Neuronal stem cell (in vitro differentiated cells): ENCODE data around the gene ACKR3.

Experiments used
- DNase-seq: peaks from one replicate; pipeline ENCODE4 v3.0.0-alpha.2; 2013; ENCODE audit warnings: low spot score
- H2AFZ ChIP-seq: one replicate; pipeline ENCODE4 v1.6.1; 2013; ENCODE audit warnings: mild to moderate bottlenecking, low read length, inconsistent platforms
- H2AK5ac ChIP-seq: 2 replicates; pipeline ENCODE4 v1.6.1; 2013; ENCODE audit warnings: low read depth, mild to moderate bottlenecking, inconsistent platforms, low read length, moderate library complexity, mixed read lengths
- H2BK120ac ChIP-seq: 2 replicates; pipeline ENCODE4 v1.6.1; 2013; ENCODE audit warnings: low read depth, mild to moderate bottlenecking, inconsistent platforms, low read length, moderate library complexity, mixed read lengths
- H2BK12ac ChIP-seq: one replicate; pipeline ENCODE4 v1.6.1; 2013; ENCODE audit warnings: low read length, inconsistent platforms
- H2BK15ac ChIP-seq: 2 replicates; pipeline ENCODE4 v1.6.1; 2013; ENCODE audit warnings: mild to moderate bottlenecking, low read length, inconsistent platforms, mixed read lengths
- H2BK5ac ChIP-seq: one replicate; pipeline ENCODE4 v1.6.1; 2013; ENCODE audit warnings: inconsistent platforms, mild to moderate bottlenecking, low read length, moderate library complexity
- H3K14ac ChIP-seq: one replicate; pipeline ENCODE4 v1.6.1; 2013; ENCODE audit warnings: low read length, inconsistent platforms
- H3K18ac ChIP-seq: 2 replicates; pipeline ENCODE4 v1.6.1; 2013; ENCODE audit warnings: low read length, inconsistent platforms
- H3K23ac ChIP-seq: 2 replicates; pipeline ENCODE4 v1.6.1; 2013; ENCODE audit warnings: low read depth, mild to moderate bottlenecking, mixed read lengths, low read length, inconsistent platforms; ENCODE audit not compliant: poor library complexity
- H3K27ac ChIP-seq: replicated peaks from 3 replicates; pipeline ENCODE4 v1.5.1; 2013; ENCODE audit warnings: low read length, inconsistent platforms
- H3K27me3 ChIP-seq, 3 experiments: 2 replicates each; pipeline ENCODE4 v1.6.1; 2013; ENCODE audit warnings: low read length in 3 of 3, mild to moderate bottlenecking in 2 of 3, inconsistent platforms in 1 of 3, low read depth in 1 of 3, mixed read lengths in 1 of 3, moderate library complexity in 1 of 3; ENCODE audit not compliant: control insufficient read depth in 3 of 3, insufficient read depth in 3 of 3
- H3K36me3 ChIP-seq, 2 donors: replicated peaks in 1 of 2; 2 replicates each; pipeline ENCODE4 v1.6.1; 2013; ENCODE audit warnings: low read length in 2 of 2; ENCODE audit not compliant: control insufficient read depth in 2 of 2, insufficient read depth in 2 of 2
- H3K4ac ChIP-seq: 2 replicates; pipeline ENCODE4 v1.6.1; 2013; ENCODE audit warnings: inconsistent platforms, mild to moderate bottlenecking, low read length, moderate library complexity
- H3K4me1 ChIP-seq, 2 donors: 1 replicate in 1 of 2; 2 replicates in 1 of 2; pipeline ENCODE4 v1.6.1; 2013; ENCODE audit warnings: low read length in 2 of 2, low read depth in 1 of 2; ENCODE audit not compliant: control insufficient read depth in 2 of 2, insufficient read depth in 1 of 2
- H3K4me2 ChIP-seq: one replicate; pipeline ENCODE4 v1.6.1; 2013; ENCODE audit warnings: mild to moderate bottlenecking, low read length, inconsistent platforms; ENCODE audit not compliant: insufficient read depth, poor library complexity, severe bottlenecking
- H3K4me3 ChIP-seq, 2 donors: 2 replicates each; pipeline ENCODE4 v1.5.1; 2013; ENCODE audit warnings: low read length in 2 of 2, mild to moderate bottlenecking in 2 of 2, inconsistent platforms in 1 of 2, moderate library complexity in 1 of 2
- H3K79me1 ChIP-seq: one replicate; pipeline ENCODE4 v1.6.1; 2013; ENCODE audit warnings: low read depth, mild to moderate bottlenecking, inconsistent platforms, low read length, moderate library complexity
- H3K9ac ChIP-seq: one replicate; pipeline ENCODE4 v1.6.1; 2013; ENCODE audit warnings: mild to moderate bottlenecking, low read depth, low read length, inconsistent platforms; ENCODE audit not compliant: poor library complexity
- H3K9me3 ChIP-seq, 2 donors: replicated peaks in 1 of 2; 2 replicates each; pipeline versions ENCODE3 to v1.6.1; 2013; ENCODE audit warnings: low read length in 2 of 2, mild to moderate bottlenecking in 2 of 2, inconsistent platforms in 1 of 2, low read depth in 1 of 2, mixed read lengths in 1 of 2, moderate library complexity in 1 of 2; ENCODE audit not compliant: control insufficient read depth in 2 of 2, insufficient read depth in 1 of 2
- H4K8ac ChIP-seq: one replicate; pipeline ENCODE4 v1.6.1; 2013; ENCODE audit warnings: low read depth, mild to moderate bottlenecking, inconsistent platforms, low read length, moderate library complexity
- H4K91ac ChIP-seq: one replicate; pipeline ENCODE4 v1.6.1; 2013; ENCODE audit warnings: low read length, low read depth, mild to moderate bottlenecking, inconsistent platforms; ENCODE audit not compliant: poor library complexity
- WGBS, 2 donors: extraction: QIAGEN DNeasy Blood & Tissue Kit; methylation state at CpG; one replicate each; pipeline ENCODE4 v1.1.7; 2013; ENCODE audit warnings: missing lambda C conversion rate in 2 of 2, mixed read lengths in 1 of 2; ENCODE audit not compliant: insufficient read length in 2 of 2, insufficient replicate concordance in 1 of 2; ENCODE audit errors: extremely low coverage in 2 of 2; 5-methylcytosine and 5-hydroxymethylcytosine counted together

The ACKR3 gene

DNA sequence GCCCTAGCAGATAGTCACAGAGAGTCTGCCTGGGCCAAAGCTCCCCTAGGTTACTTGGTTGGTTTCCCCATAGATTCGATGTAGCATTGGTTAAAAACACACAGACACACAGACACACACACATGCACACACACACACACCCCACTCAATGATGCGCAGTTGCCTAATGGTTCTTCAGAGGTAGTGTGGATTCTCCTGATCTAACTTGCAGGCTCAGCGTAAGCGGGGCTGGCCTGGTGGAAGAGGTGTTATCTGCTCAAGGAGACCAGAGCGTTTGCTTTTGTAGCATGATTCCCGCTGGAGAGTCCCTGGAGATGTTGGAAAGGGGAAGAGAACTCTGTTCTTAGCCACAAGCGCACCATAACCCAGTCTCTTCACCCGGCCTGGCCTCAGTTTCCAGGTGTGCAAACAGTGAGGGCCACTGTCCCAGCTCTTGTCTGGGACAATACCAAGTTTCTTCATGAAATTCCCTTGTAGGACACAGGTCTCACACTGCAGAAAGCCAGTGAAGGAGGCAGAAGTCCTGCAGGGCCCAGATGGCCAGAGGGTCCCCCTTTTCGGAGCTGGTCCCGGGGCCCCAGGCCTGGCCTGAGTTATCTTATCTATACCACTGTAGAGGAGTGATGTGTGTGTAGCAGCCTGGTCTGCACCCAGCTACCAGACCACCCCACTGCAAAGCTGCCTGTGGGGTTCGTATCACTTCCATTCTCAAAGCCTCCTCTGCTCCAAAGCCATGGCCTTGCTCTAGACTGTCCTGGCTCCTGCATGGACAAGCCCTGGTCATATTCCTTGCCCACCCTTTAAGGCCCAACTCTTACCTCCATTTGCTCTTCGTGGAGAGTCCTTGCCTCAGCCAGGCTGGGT is 3.7 kb downstream of the ACKR3 start:
- no peak overlapping the region for H2BK12ac ChIP-seq
- no peak overlapping the region for H4K8ac ChIP-seq
- H2BK15ac ChIP-seq = no peak overlapping the region
- peak overlapping the region; percentile 4 for H2BK5ac ChIP-seq
- peaks cover 0 to 5% (median 0%) of the 10 kb centered on the region in 3 experiments for H3K27me3 ChIP-seq
- H3K9me3 ChIP-seq = peaks cover 0 to 26% of the 10 kb centered on the region in 2 donors
- no peak overlapping the region for H2AFZ ChIP-seq
- WGBS, 2 donors = no CpG with 5 or more reads among the region's 12 CpGs
- H2AK5ac ChIP-seq = peak overlapping the region; percentile 0
- H4K91ac ChIP-seq = no peak overlapping the region
- no peak overlapping the region for H2BK120ac ChIP-seq
- H3K4me1 ChIP-seq = peaks cover 41 to 45% of the 10 kb centered on the region in 2 donors
- H3K18ac ChIP-seq = no peak overlapping the region
- no peak overlapping the region for H3K4me2 ChIP-seq
- H3K9ac ChIP-seq = no peak overlapping the region
- no peak for DNase-seq
- H3K4me3 ChIP-seq = peak overlapping the region in 1 of 2 donors; percentile 62
- H3K14ac ChIP-seq = no peak overlapping the region
- no peak overlapping the region for H3K4ac ChIP-seq
- H3K27ac ChIP-seq = no peak overlapping the region
- no peak overlapping the region for H3K23ac ChIP-seq
- peaks cover 0 to 64% of the 10 kb centered on the region in 2 donors for H3K36me3 ChIP-seq
- H3K79me1 ChIP-seq = no peaks in the 10 kb centered on the region

DNA sequence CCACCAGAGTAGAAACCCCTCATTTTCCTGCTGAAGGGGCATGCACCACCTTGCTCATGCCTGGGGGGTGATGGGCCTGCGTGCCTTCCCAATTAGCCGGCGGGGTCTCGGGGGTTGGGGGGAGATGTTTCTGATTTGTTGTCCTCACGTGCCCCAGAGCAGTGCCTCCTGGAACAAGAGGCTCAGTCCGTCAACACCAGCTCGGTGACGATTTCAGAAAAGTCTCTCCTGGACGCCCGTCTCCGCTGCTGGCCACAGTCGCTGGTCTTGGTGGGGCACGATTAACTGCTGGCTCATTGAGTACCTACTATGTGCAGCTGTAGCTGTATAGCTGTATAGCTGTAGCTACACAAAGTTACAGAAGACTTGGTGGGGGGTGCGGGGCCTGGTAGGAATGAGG is 4.4 kb downstream of the ACKR3 start:
- peak overlapping the region; percentile 54 for H2BK15ac ChIP-seq
- no peak overlapping the region for H3K23ac ChIP-seq
- no peak overlapping the region for H2BK120ac ChIP-seq
- no peak overlapping the region for H3K27ac ChIP-seq
- H2AK5ac ChIP-seq = peak overlapping the region; percentile 0
- H3K14ac ChIP-seq = no peak overlapping the region
- H3K36me3 ChIP-seq = peaks cover 0 to 71% of the 10 kb centered on the region in 2 donors
- no peak overlapping the region for H3K4me2 ChIP-seq
- no peak overlapping the region for H4K8ac ChIP-seq
- H4K91ac ChIP-seq = no peak overlapping the region
- peak overlapping the region; percentile 8 for H2BK12ac ChIP-seq
- no peak overlapping the region for H3K18ac ChIP-seq
- H3K4ac ChIP-seq = no peak overlapping the region
- no peak overlapping the region for H2AFZ ChIP-seq
- DNase-seq = no peak
- H2BK5ac ChIP-seq = peak overlapping the region; percentile 4
- H3K79me1 ChIP-seq = no peaks in the 10 kb centered on the region
- H3K9me3 ChIP-seq = peaks cover 0 to 26% of the 10 kb centered on the region in 2 donors
- H3K4me1 ChIP-seq = peaks cover 35 to 41% of the 10 kb centered on the region in 2 donors
- no peak overlapping the region for H3K9ac ChIP-seq
- H3K27me3 ChIP-seq = no peaks in the 10 kb centered on the region
- no CpG with 5 or more reads among the region's 14 CpGs for WGBS, 2 donors
- H3K4me3 ChIP-seq = no peak overlapping the region

DNA sequence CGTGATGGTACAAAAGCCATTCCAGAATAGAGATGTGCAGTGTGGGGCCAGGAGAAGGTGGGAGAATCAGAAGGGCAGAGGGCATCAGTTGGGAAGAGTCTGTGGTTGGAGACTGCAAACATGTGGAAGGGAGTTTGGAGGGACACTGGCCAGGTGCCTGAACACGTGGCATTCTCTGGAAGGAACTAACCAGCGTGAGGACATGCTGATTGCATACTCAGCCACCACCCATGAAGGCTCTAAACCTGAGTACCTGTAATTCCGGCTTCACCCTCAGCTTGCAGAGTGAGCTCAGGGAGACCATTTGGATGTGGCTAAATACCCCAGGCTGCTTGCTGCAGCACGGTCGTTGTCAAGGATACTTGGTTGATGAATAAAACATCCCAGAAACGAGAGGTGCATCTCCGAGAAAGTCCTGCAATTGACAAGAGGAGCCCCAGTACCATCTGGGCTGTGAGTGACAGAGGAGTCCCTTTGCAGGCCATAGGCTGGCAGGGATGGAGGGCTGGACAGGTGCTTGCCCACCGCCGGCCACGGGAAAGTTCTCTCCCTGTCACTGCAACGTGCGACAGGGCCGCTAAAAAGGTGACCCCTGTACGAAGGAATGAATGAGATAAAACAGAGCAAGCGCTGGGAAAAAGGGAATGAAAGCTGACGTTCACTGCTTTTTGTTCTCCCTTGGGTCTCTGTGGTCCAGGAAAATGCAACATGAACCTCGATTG is 5.0 kb downstream of the ACKR3 start:
- Histone ChIP-seq H2BK12ac (peak overlapping the region; percentile 8), H3K36me3 (peaks cover 0 to 77% of the 10 kb centered on the region in 2 donors), H3K27me3 (no peaks in the 10 kb centered on the region), H2AFZ (no peak overlapping the region), H3K23ac (no peak overlapping the region), H3K9me3 (peaks cover 0 to 26% of the 10 kb centered on the region in 2 donors), H4K8ac (no peak overlapping the region), H3K4me1 (peaks cover 35 to 39% of the 10 kb centered on the region in 2 donors), H2BK120ac (no peak overlapping the region), H4K91ac (no peak overlapping the region), H3K4ac (no peak overlapping the region), H3K4me2 (no peak overlapping the region), H3K79me1 (no peaks in the 10 kb centered on the region), H2BK5ac (peak overlapping the region; percentile 4), H3K18ac (peak overlapping the region; percentile 25), H3K4me3 (peak overlapping the region in 1 of 2 donors; percentile 18), H3K27ac (no peak overlapping the region), H2AK5ac (peak overlapping the region; percentile 0), H3K14ac (no peak overlapping the region), H2BK15ac (peak overlapping the region; percentile 54), H3K9ac (no peak overlapping the region)
- no CpG with 5 or more reads among the region's 18 CpGs for WGBS, 2 donors
- no peak for DNase-seq

DNA sequence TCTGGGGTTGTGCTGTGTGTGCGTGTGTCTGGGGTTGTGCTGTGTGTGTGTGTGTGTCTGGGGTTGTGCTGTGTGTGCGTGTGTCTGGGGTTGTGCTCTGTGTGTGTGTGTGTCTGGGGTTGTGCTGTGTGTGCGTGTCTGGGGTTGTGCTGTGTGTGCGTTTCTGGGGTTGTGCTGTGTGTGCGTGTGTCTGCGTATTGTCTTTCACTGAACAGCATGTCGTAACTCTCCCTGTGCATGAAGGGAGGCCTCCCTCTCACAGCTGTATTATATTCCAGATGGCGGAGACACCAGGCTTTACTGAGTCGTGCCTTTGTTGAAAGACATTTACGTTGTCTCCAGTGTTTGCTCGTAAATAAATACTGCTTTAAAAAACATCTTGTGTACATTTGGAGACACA is 5.9 kb downstream of the ACKR3 start:
- Histone ChIP-seq H3K4ac (no peak overlapping the region), H3K4me3 (no peak overlapping the region), H3K23ac (no peak overlapping the region), H3K4me2 (no peak overlapping the region), H4K8ac (no peak overlapping the region), H3K27me3 (no peaks in the 10 kb centered on the region), H4K91ac (peak overlapping the region; percentile 47), H3K79me1 (no peaks in the 10 kb centered on the region), H3K14ac (no peak overlapping the region), H3K9me3 (peaks cover 0 to 26% of the 10 kb centered on the region in 2 donors), H2BK15ac (no peak overlapping the region), H2BK5ac (no peak overlapping the region), H2AK5ac (peak overlapping the region; percentile 53), H3K27ac (peak overlapping the region; percentile 49), H2BK12ac (no peak overlapping the region), H2BK120ac (no peak overlapping the region), H3K36me3 (peaks cover 0 to 86% of the 10 kb centered on the region in 2 donors), H3K4me1 (peaks cover 35 to 38% of the 10 kb centered on the region in 2 donors), H3K18ac (no peak overlapping the region), H2AFZ (no peak overlapping the region), H3K9ac (peak overlapping the region; percentile 6)
- no peak for DNase-seq
- no CpG with 5 or more reads among the region's 11 CpGs for WGBS, 2 donors
